Stimulated activated CD4-positive, alpha-beta T cell treated with anti-CD3 and anti-CD28 coated beads, TNF-alpha, amount 100 ng/mL, for 24 hours (primary cell): Measurements from ENCODE around the gene OAF.

ENCODE experiments used
- DNase-seq, 3 experiments: peaks; one replicate each; pipeline ENCODE4 v3.0.0-alpha.2; 2020; ENCODE audit warnings: low read depth in 3 of 3

OAF gene

GRCh38 chr11:120201653-120202052 lies 9.2 kb upstream of the OAF start:
- DNase-seq: no peak

GRCh38 chr11:120203626-120204025 lies 7.2 kb upstream of the OAF start:
- no peak for DNase-seq

DNA sequence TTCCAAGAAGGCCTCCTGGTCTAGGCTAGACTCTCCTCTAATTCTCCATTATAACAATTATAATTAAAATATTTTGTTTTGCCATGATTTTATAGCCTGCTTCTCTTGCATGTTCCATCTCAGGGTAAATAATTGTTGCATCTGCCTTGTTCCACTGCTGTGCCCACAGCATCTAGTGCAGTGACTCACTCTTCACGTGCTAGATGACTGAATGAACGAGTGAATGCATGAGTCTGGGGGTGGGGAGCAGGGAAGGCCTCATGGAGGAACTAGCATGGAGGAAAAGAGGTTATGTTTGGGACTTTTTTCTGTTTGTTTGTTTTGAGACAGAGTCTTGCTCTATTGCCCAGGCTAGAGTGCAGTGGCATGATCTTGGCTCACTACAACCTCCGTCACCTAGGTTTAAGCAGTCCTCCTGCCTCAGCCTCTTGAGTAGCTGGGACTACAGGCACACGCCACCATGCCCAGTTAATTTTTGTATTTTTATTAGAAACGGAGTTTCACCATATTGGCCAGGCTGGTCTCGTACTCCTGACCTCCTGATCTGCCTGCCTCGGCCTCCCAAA lies 5.2 kb upstream of the OAF start:
- DNase-seq: no peak

GRCh38 chr11:120207512-120207911 lies 3.3 kb upstream of the OAF start:
- no peak for DNase-seq

GRCh38 chr11:120208001-120208441 lies 2.8 kb upstream of the OAF start:
- DNase-seq: no peak

- no peak for DNase-seq
These were observed 2.1 kb upstream of the OAF start for GRCh38 chr11:120208777-120209176.

DNA sequence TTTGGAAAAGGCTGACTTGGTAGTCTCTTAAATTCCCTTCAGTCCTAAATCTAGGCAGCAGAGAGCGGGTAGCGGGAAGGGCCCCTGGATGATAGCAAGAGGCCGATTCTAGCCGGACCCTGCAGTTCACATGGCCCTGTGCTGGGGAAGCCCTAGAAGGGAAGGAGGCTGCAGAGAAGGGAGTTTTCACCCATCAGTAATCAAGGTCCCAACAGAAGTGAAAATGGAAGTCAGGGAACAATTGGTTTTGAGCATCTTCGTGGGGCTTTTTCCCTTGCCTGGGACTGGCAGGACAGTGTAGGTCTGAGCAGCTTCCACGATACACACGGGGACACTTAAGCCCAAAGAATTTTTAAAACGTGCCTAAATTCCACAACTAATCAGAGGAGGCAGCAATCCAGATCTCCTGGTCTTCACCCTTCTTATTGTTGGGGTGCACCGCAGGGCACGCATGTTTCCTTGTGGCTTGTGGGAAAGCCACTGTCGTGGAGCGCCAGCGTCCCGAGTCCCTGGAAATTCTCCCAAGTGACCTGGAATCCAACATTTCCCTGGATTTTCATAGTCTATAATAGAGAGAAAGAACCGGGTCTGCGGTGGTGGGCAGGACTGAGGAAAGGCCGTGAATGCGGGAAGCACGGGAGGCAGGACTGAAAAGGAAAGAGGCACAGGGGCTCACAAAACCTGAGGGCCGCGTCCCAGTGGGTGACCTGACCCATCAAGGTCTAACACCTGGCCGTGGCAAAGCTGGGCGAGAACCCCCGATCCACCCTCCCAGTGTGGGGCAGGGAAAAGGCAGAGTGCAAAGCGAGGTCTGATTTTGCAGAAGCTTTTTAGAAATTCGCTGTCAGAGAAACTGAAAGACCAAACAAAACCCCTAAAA lies 846 bp upstream of the OAF start:
- no peak for DNase-seq

GRCh38 chr11:120211522-120212258 lies 858 bp downstream of the OAF start:
- DNase-seq: no peak

- no peak for DNase-seq
These were observed 1.5 kb downstream of the OAF start for GRCh38 chr11:120212259-120212878.

DNA sequence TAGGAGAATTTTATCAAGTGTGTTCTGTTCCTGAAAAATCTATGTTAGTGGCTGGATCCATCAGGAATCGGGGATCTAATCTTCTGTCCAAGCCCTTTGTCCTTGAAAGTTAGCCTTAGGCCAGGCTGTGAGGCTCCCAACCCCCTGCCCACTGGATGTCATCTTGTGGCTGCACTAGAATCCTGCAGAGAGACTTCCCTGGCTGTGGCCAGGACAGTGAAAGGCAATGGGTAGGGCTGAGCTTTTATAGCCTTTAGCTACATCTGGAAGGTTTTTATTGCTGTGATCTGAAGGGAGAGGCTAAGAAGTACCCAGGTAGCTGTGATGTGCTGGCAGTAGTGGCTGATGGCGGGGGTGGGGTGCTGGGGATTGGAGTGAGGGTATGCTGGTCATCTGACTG lies 2.1 kb downstream of the OAF start:
- DNase-seq: no peak

DNA sequence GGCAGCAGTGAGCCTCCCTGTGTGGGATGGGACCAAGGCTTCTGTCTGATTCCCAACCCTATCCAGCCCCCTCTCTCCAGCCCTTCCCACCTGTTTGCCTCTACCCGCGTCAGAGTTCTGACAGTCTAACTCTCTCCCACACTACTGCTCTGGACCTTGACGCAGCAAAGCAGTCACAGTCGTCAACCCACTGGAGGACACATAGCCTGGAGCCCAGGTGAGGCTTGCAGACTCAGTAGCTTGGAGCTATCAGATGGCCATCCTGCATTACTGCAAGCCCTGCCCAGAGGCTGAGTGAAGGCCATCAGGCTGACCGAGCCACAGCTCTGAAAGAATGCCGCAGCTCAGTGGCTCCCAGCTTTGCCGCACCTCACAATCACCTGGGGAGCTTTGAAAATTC lies 3.7 kb downstream of the OAF start:
- no peak for DNase-seq

- DNase-seq: no peak
These were observed 4.8 kb downstream of the OAF start for GRCh38 chr11:120215634-120216033.

DNA sequence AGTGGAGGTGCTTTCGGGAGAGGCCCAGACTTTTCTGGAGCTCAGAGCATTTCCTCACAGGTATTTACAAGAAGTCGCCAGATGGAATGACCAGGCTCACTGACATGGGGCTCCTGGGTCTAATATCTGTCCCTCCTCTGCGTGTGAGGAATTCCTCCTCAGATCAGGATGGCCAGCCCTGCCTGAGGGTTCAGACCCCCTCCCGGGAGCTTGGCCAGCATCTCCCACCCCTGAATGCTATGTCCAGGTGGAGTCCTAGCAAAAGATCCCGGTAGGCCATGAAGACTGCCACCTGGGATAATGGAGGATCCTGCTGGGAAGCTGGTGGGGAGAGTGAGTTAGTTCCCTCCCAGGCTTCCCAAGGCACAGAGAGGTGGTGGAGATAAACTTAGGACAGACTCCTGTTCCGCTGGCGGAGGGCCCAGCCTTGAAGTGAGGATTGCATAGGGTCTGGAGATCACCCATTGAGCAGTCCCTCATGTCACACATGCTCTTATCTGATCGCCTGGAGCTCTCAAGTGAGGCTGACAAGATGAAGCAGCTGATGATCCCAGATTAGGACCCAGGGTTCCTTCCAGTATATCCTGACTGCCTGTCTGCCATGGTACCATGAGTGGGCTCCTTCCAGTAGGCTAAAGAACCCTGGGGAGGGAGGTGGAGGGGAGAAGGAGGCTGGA lies 5.7 kb downstream of the OAF start:
- DNase-seq: no peak

DNA sequence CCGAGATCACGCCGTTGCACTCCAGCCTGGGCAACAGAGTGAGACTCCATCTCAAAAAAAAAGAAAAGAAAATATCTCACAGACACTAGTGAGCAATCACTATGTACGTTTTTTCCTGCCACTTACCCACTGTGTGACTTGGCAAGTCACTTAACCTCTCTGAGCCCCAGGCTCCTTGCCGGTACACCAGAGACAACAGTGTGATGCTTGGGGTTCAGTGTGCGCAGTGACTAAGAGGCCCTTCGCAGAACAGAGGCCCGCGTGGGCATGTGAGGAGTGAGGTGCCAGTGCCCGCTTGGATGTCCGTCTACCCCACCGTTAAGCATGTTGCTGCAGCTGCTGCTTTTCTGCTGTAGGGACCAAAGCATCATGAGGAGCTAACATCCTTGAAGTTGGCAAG lies 6.7 kb downstream of the OAF start:
- no peak for DNase-seq

DNA sequence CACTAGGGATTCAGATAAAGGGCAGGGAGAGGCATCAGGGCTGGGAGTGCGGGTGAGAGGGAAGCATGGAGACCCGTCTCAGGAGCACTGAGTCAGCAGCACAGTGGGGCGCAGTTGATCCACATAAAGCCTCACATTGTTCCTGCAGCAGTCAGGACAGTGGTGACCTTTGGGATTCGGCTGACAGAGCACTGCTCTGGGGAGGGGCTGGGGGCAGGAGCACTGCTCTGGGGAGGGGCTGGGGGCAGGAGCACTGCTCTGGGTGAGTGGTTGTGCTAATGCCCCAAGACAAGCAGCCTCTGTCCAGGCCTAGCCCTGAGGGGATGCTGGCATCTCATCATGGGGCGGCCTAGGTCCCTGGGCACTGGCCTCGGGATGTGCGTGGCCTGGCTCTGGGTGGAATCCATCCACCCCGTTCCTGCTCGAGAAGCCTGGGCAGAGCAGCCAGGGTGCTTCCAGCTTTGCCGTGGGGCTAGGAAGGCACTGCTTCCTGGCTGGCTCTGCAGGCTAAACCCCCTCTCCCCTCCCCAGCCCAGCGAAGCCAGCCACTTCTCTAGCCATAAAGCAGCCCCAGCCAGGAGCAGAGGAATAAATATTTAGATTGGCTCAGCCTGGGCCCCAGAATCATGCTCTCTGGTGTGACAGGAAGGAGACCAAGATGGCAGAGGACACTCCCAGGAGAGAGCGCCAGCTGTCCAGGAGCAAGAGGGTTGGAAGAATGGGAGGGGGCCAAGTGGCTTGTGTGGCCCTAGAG lies 7.3 kb downstream of the OAF start:
- no peak for DNase-seq

GRCh38 chr11:120218695-120219033 lies 7.8 kb downstream of the OAF start:
- DNase-seq: no peak

DNA sequence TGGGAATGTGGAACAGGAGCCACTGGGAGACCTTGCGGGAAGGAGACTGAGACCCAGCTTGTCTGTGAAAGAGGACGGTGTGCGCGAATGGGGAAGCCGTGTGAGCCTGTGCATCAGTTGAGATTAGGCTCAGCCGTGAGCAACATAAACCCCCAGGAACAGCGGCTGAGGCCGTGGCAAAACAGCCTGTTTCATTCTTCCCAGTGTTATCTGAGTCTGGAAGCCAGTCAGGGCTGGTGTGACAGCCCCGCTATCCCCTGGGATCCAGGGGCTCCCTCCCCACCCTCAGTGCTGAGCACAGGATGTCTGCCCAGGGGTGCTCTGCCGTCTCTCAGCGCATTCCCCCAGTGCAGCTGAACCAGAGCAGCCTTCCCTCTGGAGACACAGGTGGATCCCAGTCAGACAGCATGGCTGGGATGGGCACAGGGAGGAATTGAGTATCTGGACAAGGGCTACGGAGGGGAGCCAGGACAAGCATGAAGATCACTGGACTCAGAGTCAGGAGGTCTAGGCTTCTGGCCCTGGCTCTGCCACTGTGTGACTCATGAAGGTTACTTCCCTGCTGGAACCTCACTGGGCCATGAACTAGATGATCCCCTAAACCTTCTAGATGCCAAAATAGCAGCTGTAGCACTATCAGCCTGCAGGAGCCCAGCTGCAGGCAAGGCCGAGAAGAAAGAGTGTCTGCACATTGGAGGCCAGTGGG lies 8.6 kb downstream of the OAF start:
- DNase-seq: no peak

- DNase-seq: no peak
These were observed 9.3 kb downstream of the OAF start for GRCh38 chr11:120219938-120220746.

- no peak for DNase-seq
These were observed 9.9 kb downstream of the OAF start for GRCh38 chr11:120220747-120221037.
